GM23338 (cell line): ENCODE measurements around the gene ARHGEF28.

Experiments used
- CTCF ChIP-seq, 2 experiments: fragments of 200-600 bp in 1 of 2; sonication (generic) in 1 of 2; conservative IDR thresholded peaks; 2 replicates each; pipeline versions ENCODE4 v1.5.1 to v1.6.1; 2016 to 2017; ENCODE audit warnings: antibody characterized with exemption in 2 of 2, low read depth in 2 of 2, mild to moderate bottlenecking in 2 of 2, moderate library complexity in 1 of 2
- EZH2 ChIP-seq: fragments of 200-600 bp; sonication (generic); IDR thresholded peaks from one replicate; pipeline ENCODE4 v1.8.0; 2017; ENCODE audit warnings: antibody characterized with exemption, mild to moderate bottlenecking, low read depth; ENCODE audit not compliant: unreplicated experiment
- POLR2AphosphoS5 ChIP-seq: IDR thresholded peaks from 2 replicates; pipeline ENCODE4 v1.6.1; 2016; ENCODE audit warnings: antibody characterized with exemption, low read depth
- REST ChIP-seq: IDR thresholded peaks from one replicate; pipeline ENCODE4 v1.6.1; 2018; ENCODE audit warnings: antibody characterized with exemption; ENCODE audit not compliant: unreplicated experiment
- STAT1 ChIP-seq: IDR thresholded peaks from one replicate; pipeline ENCODE4 v1.6.1; 2016; ENCODE audit warnings: antibody characterized with exemption; ENCODE audit not compliant: unreplicated experiment
- ZNF114 ChIP-seq: fragments of 250-450 bp; sonication (Bioruptor Pico); IDR thresholded peaks from 2 replicates; pipeline ENCODE4 v1.5.0; 2020; ENCODE audit warnings: mild to moderate bottlenecking, moderate library complexity

- no peak for TF ChIP-seq CTCF (conservative IDR thresholded peaks at IDR 0.05; ENCODE audit: low read depth in 2 of 2)
- no peak for TF ChIP-seq POLR2AphosphoS5
- TF ChIP-seq STAT1: no peak
- no peak for TF ChIP-seq REST
- no peak for TF ChIP-seq ZNF114
- TF ChIP-seq EZH2: no peak
Measured at GRCh38 chr5:73853091-73853490, 227.1 kb downstream of the ARHGEF28 start.
